PC-9 (cell line): ENCODE results near the gene KLF15.

ENCODE experiments used
- CTCF ChIP-seq: fragments of 200-600 bp; sonication (generic); conservative IDR thresholded peaks from 2 replicates; pipeline ENCODE4 v1.6.1; 2017; ENCODE audit warnings: mixed run types, antibody characterized with exemption, mild to moderate bottlenecking, moderate library complexity
- EZH2 ChIP-seq: fragments of 200-600 bp; sonication (generic); IDR thresholded peaks from 2 replicates; pipeline ENCODE4 v1.8.0; 2017; ENCODE audit warnings: antibody characterized with exemption, low read depth

DNA sequence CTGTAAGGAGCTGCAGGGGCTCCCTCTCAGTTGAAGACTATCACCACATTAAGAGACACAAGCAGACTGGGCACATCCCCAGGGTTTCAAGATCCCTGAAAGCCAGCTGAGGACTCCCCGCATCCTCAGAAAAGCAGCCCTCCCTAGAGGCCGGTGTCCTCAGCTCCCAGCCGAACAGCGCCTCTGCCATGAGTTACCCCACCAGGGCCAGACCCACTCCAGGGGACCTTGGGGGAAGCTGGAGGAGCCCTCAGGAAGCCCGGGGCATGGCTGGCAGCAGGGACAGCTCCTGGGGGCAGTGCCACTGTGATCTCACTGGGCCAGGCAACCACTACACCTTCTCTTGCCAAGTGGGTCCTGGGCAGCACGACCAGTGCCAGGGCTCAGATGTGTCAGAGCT is 8.1 kb downstream of the KLF15 start:
- TF ChIP-seq CTCF (no peak), EZH2 (no peak)
